IgD-negative memory B cell (primary cell): ENCODE measurements around the gene DUSP7. TPM values are rescaled to one million over a fixed set of nuclear protein-coding genes. Genes with fewer than 3 reads are reported as not detected.

Source experiments
- H3K27ac Mint-ChIP-seq, 3 donors: one replicate each; pipeline ENCODE4 v1.8.0; 2020 to 2022; ENCODE audit warnings: mild to moderate bottlenecking in 3 of 3, mixed read lengths in 3 of 3, moderate library complexity in 1 of 3
- H3K27me3 Mint-ChIP-seq: one replicate; pipeline ENCODE4 v1.8.0; 2021; ENCODE audit warnings: mixed read lengths
- H3K36me3 Mint-ChIP-seq: one replicate; pipeline ENCODE4 v1.8.0; 2020; ENCODE audit warnings: mild to moderate bottlenecking, mixed read lengths
- H3K4me1 Mint-ChIP-seq, 3 donors: one replicate each; pipeline ENCODE4 v1.8.0; 2020 to 2022; ENCODE audit warnings: mixed read lengths in 3 of 3, mild to moderate bottlenecking in 1 of 3
- H3K4me3 Mint-ChIP-seq, 4 donors: one replicate each; pipeline ENCODE4 v1.8.0; 2020 to 2022; ENCODE audit warnings: mild to moderate bottlenecking in 4 of 4, mixed read lengths in 4 of 4, moderate library complexity in 3 of 4
- H3K9me3 Mint-ChIP-seq, 3 donors: one replicate each; pipeline ENCODE4 v1.8.0; 2020 to 2021; ENCODE audit warnings: mixed read lengths in 3 of 3, mild to moderate bottlenecking in 1 of 3
- polyA plus RNA-seq: library from polyadenylated mRNA; unstranded; fragments of 300-500 nt; fragmentation: Illumina TruSeq; gene quantifications from one replicate; pipeline ENCODE4 v1.2.3, GENCODE V29; 2021

The DUSP7 gene
- polyA plus RNA-seq, 1 donor from 2014 or later: 1.1 TPM

GRCh38 chr3:52006820-52007133 is 49.6 kb downstream of the DUSP7 start:
- Mint-ChIP-seq H3K9me3 (peaks cover 0 to 3% (median 0%) of the 10 kb centered on the region in 3 donors), H3K4me1 (peaks cover 0 to 2% (median 0%) of the 10 kb centered on the region in 3 donors), H3K27ac (no peak overlapping the region), H3K36me3 (no peaks in the 10 kb centered on the region), H3K4me3 (no peak overlapping the region), H3K27me3 (peaks cover 1% of the 10 kb centered on the region)

- Mint-ChIP-seq H3K4me1 (peaks cover 0 to 4% (median 4%) of the 10 kb centered on the region in 3 donors), H3K27me3 (peaks cover 1% of the 10 kb centered on the region), H3K9me3 (peaks cover 0 to 3% (median 0%) of the 10 kb centered on the region in 3 donors), H3K27ac (no peak overlapping the region), H3K36me3 (no peaks in the 10 kb centered on the region), H3K4me3 (no peak overlapping the region)
Measured at GRCh38 chr3:52006017-52006819, 50.2 kb downstream of the DUSP7 start.

DNA sequence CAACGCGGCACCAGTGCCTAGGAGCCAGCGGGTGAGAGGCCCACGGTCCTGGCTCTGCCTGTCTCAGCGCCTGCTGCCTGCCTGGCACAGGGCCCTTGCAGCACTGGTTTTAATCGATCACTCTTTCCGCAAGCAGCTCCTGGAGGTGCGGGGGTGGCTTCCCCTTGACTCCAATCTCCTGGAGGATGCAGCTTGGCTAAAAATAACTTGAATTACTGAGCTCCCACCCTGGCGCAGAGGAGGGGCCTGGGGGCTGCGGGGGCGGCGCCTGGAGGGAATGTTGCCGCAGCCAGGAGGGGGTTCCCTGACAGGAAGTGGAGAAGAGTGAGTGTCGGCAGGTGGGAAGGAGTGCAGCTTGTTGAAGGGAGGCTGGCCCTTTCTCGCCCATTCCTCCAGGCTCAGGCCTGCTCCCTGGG is 50.8 kb downstream of the DUSP7 start:
- H3K27me3 Mint-ChIP-seq: peaks cover 1% of the 10 kb centered on the region
- no peak overlapping the region for H3K27ac Mint-ChIP-seq
- no peaks in the 10 kb centered on the region for H3K9me3 Mint-ChIP-seq
- peaks cover 0 to 4% (median 4%) of the 10 kb centered on the region in 3 donors for H3K4me1 Mint-ChIP-seq
- no peaks in the 10 kb centered on the region for H3K36me3 Mint-ChIP-seq
- H3K4me3 Mint-ChIP-seq: no peak overlapping the region

DNA sequence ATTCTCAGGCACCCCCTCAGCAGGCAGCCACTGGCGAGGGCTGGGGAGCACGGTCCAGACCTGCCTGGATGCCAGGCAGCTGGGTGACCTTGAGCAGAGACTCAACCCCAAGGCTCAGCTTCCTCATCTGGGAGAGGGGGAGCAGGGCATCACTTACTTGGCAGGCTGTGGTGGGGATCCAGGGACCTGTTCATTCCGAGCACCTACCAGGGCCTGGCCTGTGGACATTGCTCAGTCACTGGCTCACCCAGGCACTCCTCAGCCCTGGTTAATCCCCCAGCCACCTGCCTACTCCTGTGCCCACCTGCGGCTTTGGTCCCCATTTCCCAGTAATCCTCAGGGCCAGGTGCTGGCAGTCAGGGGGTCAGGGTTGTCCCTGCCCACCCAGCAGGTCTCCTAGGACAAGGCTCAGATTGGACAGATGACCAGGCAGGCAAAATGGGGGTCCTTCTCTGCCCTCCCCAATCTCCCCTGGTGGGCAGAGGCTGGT is 51.4 kb downstream of the DUSP7 start:
- no peaks in the 10 kb centered on the region for H3K9me3 Mint-ChIP-seq
- no peak overlapping the region for H3K27ac Mint-ChIP-seq
- no peaks in the 10 kb centered on the region for H3K36me3 Mint-ChIP-seq
- H3K4me3 Mint-ChIP-seq: no peak overlapping the region
- H3K27me3 Mint-ChIP-seq: peaks cover 1% of the 10 kb centered on the region
- H3K4me1 Mint-ChIP-seq: peaks cover 0 to 4% (median 3%) of the 10 kb centered on the region in 3 donors

DNA sequence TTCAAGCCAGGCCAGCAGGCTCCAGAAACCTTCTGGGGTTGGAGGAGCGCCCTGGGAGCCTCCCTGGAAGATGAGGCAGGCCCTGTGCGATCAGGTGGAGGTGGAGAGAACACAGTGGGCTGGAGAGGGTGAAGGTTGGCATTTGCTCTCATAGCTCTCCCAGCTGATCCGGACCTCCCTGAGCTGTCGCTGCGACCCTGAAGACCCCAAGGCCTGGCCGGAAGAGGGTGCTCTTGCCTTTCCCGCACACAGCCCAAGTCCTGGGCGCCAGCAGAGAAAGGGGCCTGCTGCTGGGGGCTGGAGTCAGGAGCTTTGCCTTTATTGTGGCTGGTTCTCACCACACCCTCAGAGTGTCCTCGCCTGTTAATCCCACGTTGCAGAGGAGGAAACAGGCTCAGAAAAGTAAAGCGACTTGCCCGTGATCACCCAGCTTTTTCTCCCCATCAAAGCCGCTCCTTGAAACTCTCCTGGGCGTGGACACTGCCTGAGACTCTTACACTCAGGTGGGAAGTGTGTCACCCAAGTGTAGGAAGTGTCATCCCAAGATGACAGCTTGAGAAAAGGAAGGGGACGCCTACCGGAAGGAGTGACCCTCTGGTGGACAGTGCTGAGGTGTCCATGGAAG is 52.1 kb downstream of the DUSP7 start:
- Mint-ChIP-seq H3K27ac (no peak overlapping the region), H3K27me3 (peaks cover 1% of the 10 kb centered on the region)

GRCh38 chr3:52002748-52003147 is 53.6 kb downstream of the DUSP7 start:
- Mint-ChIP-seq H3K4me3 (peak overlapping the region in 1 of 4 donors; percentile 55), H3K36me3 (no peaks in the 10 kb centered on the region), H3K9me3 (no peaks in the 10 kb centered on the region), H3K27me3 (peaks cover 1% of the 10 kb centered on the region), H3K27ac (no peak overlapping the region), H3K4me1 (peaks cover 0 to 4% (median 3%) of the 10 kb centered on the region in 3 donors)

More for the DNA sequence above, 52.1 kb downstream of the DUSP7 start:
- H3K4me3 Mint-ChIP-seq: no peak overlapping the region
- H3K4me1 Mint-ChIP-seq: peaks cover 0 to 4% (median 3%) of the 10 kb centered on the region in 3 donors
- no peaks in the 10 kb centered on the region for H3K36me3 Mint-ChIP-seq
- no peaks in the 10 kb centered on the region for H3K9me3 Mint-ChIP-seq

GRCh38 chr3:52001443-52001974 is 54.9 kb downstream of the DUSP7 start:
- no peaks in the 10 kb centered on the region for H3K9me3 Mint-ChIP-seq
- H3K36me3 Mint-ChIP-seq: no peaks in the 10 kb centered on the region
- H3K27ac Mint-ChIP-seq: peak overlapping the region in 1 of 3 donors; percentile 67
- H3K4me3 Mint-ChIP-seq: no peak overlapping the region
- H3K4me1 Mint-ChIP-seq: peaks cover 0 to 4% (median 4%) of the 10 kb centered on the region in 3 donors
- H3K27me3 Mint-ChIP-seq: peaks cover 1% of the 10 kb centered on the region

- peaks cover 6 to 13% (median 9%) of the 10 kb centered on the region in 3 donors for H3K4me1 Mint-ChIP-seq
- peak overlapping the region in 1 of 3 donors; percentile 57 for H3K27ac Mint-ChIP-seq
- H3K36me3 Mint-ChIP-seq: no peaks in the 10 kb centered on the region
- no peaks in the 10 kb centered on the region for H3K9me3 Mint-ChIP-seq
- H3K27me3 Mint-ChIP-seq: peaks cover 1% of the 10 kb centered on the region
- H3K4me3 Mint-ChIP-seq: no peak overlapping the region
Measured at GRCh38 chr3:51999846-52000245, 56.5 kb downstream of the DUSP7 start.

Other genes starting within 250 kb of the DUSP7 start
- not detected for gene IQCF2, start 195.0 kb downstream of the DUSP7 start, polyA plus RNA-seq
- gene IQCF5, start 181.0 kb downstream of the DUSP7 start, polyA plus RNA-seq: not detected
- not detected for gene IQCF1, start 153.2 kb downstream of the DUSP7 start, polyA plus RNA-seq
- gene RRP9, start 114.7 kb downstream of the DUSP7 start, polyA plus RNA-seq: 28.8 TPM
- gene PARP3, start 114.2 kb downstream of the DUSP7 start, polyA plus RNA-seq: 15.5 TPM
- gene GPR62, start 101.2 kb downstream of the DUSP7 start, polyA plus RNA-seq: not detected
- 13.9 TPM for gene PCBP4, start 89.1 kb downstream of the DUSP7 start, polyA plus RNA-seq
- 106 TPM for gene ABHD14B, start 82.5 kb downstream of the DUSP7 start, polyA plus RNA-seq
- gene ABHD14A, start 81.5 kb downstream of the DUSP7 start, polyA plus RNA-seq: 61.6 TPM
- gene ACY1, start 73.0 kb downstream of the DUSP7 start, polyA plus RNA-seq: 18.0 TPM
- 1,567 TPM for gene RPL29, start 60.7 kb downstream of the DUSP7 start, polyA plus RNA-seq
- 1.2 TPM for gene POC1A, start 97.9 kb upstream of the DUSP7 start, polyA plus RNA-seq
- gene ALAS1, start 141.6 kb upstream of the DUSP7 start, polyA plus RNA-seq: 24.8 TPM
- 10.4 TPM for gene TLR9, start 169.1 kb upstream of the DUSP7 start, polyA plus RNA-seq
- 108 TPM for gene TWF2, start 182.6 kb upstream of the DUSP7 start, polyA plus RNA-seq
- gene PPM1M, start 189.2 kb upstream of the DUSP7 start, polyA plus RNA-seq: 51.3 TPM
- 55.0 TPM for gene WDR82, start 222.1 kb upstream of the DUSP7 start, polyA plus RNA-seq
- gene GLYCTK, start 231.3 kb upstream of the DUSP7 start, polyA plus RNA-seq: 7.4 TPM